Caco-2 (cell line): Measurements from ENCODE around the gene ISOC2. TPM values are rescaled to one million over a fixed set of nuclear protein-coding genes. Genes with fewer than 3 reads are reported as not detected.

Source experiments
- BruUV-seq: library from RNA; stranded (reverse); fragments of 400-500 nt; replicated peaks from 2 replicates; lab custom pipeline; 2021; lab: Mats Ljungman, UMichigan
- CTCF ChIA-PET: fragments of 300-600 bp; sonication (Branson Sonifier 250); formaldehyde crosslinking; loops from one replicate; lab custom pipeline; 2022; ENCODE audit warnings: antibody characterized with exemption; lab: Charles Lee
- POLR2A ChIA-PET: fragments of 300-600 bp; sonication (Branson Sonifier 250); formaldehyde crosslinking; loops from one replicate; lab custom pipeline; 2022; ENCODE audit warnings: antibody characterized with exemption; lab: Charles Lee
- DNase-seq, 2 experiments: peaks; one replicate each; pipeline versions ENCODE4 v3.0.0 to v3.0.0-alpha.2; 2020 to 2022
- H3K27me3 ChIP-seq: replicated peaks from 2 replicates; pipeline ENCODE4 v1.6.0; 2011; ENCODE audit warnings: low read length; ENCODE audit not compliant: control insufficient read depth, insufficient read depth
- H3K36me3 ChIP-seq: 2 replicates; pipeline ENCODE4 v1.5.1; 2011; ENCODE audit warnings: low read length; ENCODE audit not compliant: control insufficient read depth, insufficient read depth
- H3K4me1 ChIP-seq: fragments of 250-450 bp; sonication (Bioruptor Pico); 2 replicates; pipeline ENCODE4 v1.5.1; 2020; ENCODE audit warnings: mild to moderate bottlenecking
- H3K4me3 ChIP-seq: 2 replicates; pipeline ENCODE4 v1.5.1; 2011; ENCODE audit warnings: low read depth, mild to moderate bottlenecking, control low read depth, low read length
- H3K9me3 ChIP-seq: fragments of 250-450 bp; sonication (Bioruptor Pico); 2 replicates; pipeline ENCODE4 v1.5.1; 2020; ENCODE audit warnings: mild to moderate bottlenecking, moderate library complexity
- H3K27ac Mint-ChIP-seq: one replicate; pipeline ENCODE4 v1.8.0; 2022; ENCODE audit warnings: mixed read lengths; ENCODE audit not compliant: unreplicated experiment
- H3K27me3 Mint-ChIP-seq: one replicate; pipeline ENCODE4 v1.8.0; 2022; ENCODE audit warnings: mixed read lengths; ENCODE audit not compliant: insufficient read depth, unreplicated experiment
- H3K36me3 Mint-ChIP-seq: one replicate; pipeline ENCODE4 v1.8.0; 2022; ENCODE audit warnings: mild to moderate bottlenecking, mixed read lengths; ENCODE audit not compliant: insufficient read depth, unreplicated experiment
- H3K4me1 Mint-ChIP-seq: one replicate; pipeline ENCODE4 v1.8.0; 2022; ENCODE audit warnings: low read depth, mixed read lengths; ENCODE audit not compliant: unreplicated experiment
- H3K4me3 Mint-ChIP-seq: one replicate; pipeline ENCODE4 v1.8.0; 2022; ENCODE audit warnings: mild to moderate bottlenecking, moderate library complexity, mixed read lengths; ENCODE audit not compliant: unreplicated experiment
- H3K9me3 Mint-ChIP-seq: one replicate; pipeline ENCODE4 v1.8.0; 2022; ENCODE audit warnings: mixed read lengths; ENCODE audit not compliant: unreplicated experiment
- CTCF ChIP-seq, 2 experiments: fragments of 200-600 bp in 1 of 2; IDR thresholded peaks; 1 replicate in 1 of 2; 2 replicates in 1 of 2; pipeline versions ENCODE4 v1.5.1 to v1.8.0; 2011 to 2022; ENCODE audit warnings: antibody characterized with exemption in 1 of 2, control low read depth in 1 of 2, inconsistent platforms in 1 of 2, low read depth in 1 of 2, low read length in 1 of 2, mild to moderate bottlenecking in 1 of 2, moderate library complexity in 1 of 2; ENCODE audit not compliant: insufficient read depth in 1 of 2, severe bottlenecking in 1 of 2, unreplicated experiment in 1 of 2
- intact Hi-C: fragments of 100-400 bp; cut with micrococcal nuclease; formaldehyde crosslinking; loops from one replicate; pipeline ENCODE4 v1.10.0; 2022; ENCODE audit not compliant: unreplicated experiment
- total RNA-seq: library from RNA; stranded (reverse); gene quantifications from 2 replicates; pipeline ENCODE4 v1.2.3, GENCODE V29; 2022

The ISOC2 gene
- total RNA-seq, 1 experiment from 2014 or later = 40.6 TPM

GRCh38 chr19:55490478-55491432 is 29.3 kb upstream of the ISOC2 start:
- H3K4me1 ChIP-seq = peaks cover 7% of the 10 kb centered on the region; the same call in 1 of the 2 replicates
- CTCF ChIA-PET = interaction anchor here (0.7 to 0.9 kb wide), 2 partner anchors 29 to 136 kb away, joined by 3 to 6 read pairs; partner anchors contain the start of gene ISOC2
- H3K27me3 ChIP-seq = no peaks in the 10 kb centered on the region
- Mint-ChIP-seq H3K4me3 (no peak overlapping the region), H3K4me1 (peaks cover 14% of the 10 kb centered on the region), H3K9me3 (no peaks in the 10 kb centered on the region), H3K27ac (no peak overlapping the region), H3K36me3 (peaks cover 24% of the 10 kb centered on the region), H3K27me3 (no peaks in the 10 kb centered on the region)
- no peaks in the 10 kb centered on the region for H3K36me3 ChIP-seq
- no TSS peak for BruUV-seq
- POLR2A ChIA-PET = interaction anchor here (1.6 kb wide), 1 partner anchor 14 kb away, joined by 11 read pairs; the partner anchor contains the start of gene ZNF628
- no peak for TF ChIP-seq CTCF (IDR thresholded peaks at IDR 0.05; ENCODE audit: insufficient read depth in 1 of 2, low read depth in 1 of 2, low read length in 1 of 2, severe bottlenecking in 1 of 2, unreplicated experiment in 1 of 2)
- no peaks in the 10 kb centered on the region for H3K9me3 ChIP-seq
- intact Hi-C loops = no loop called here
- no peak overlapping the region for H3K4me3 ChIP-seq
- DNase-seq = no peak

- peaks cover 7% of the 10 kb centered on the region; the same call in 1 of the 2 replicates for H3K4me1 ChIP-seq
- H3K27ac Mint-ChIP-seq = no peak overlapping the region
- no peak overlapping the region for H3K4me3 Mint-ChIP-seq
- TF ChIP-seq CTCF (IDR thresholded peaks at IDR 0.05; ENCODE audit: insufficient read depth in 1 of 2, low read depth in 1 of 2, low read length in 1 of 2, severe bottlenecking in 1 of 2, unreplicated experiment in 1 of 2) = no peak
- H3K27me3 ChIP-seq = no peaks in the 10 kb centered on the region
- H3K36me3 Mint-ChIP-seq = peaks cover 32% of the 10 kb centered on the region
- intact Hi-C loops = no loop called here
- POLR2A ChIA-PET = interaction anchor here (1.0 to 1.6 kb wide), 2 partner anchors 13 to 115 kb away, joined by 3 to 11 read pairs; partner anchors contain the start of genes ZNF628 and ZNF865
- BruUV-seq = no TSS peak
- CTCF ChIA-PET = interaction anchor here (0.7 kb wide), 2 partner anchors 136 to 150 kb away, joined by 3 to 6 read pairs; partner anchors contain the start of gene KMT5C
- H3K9me3 Mint-ChIP-seq = no peaks in the 10 kb centered on the region
- H3K27me3 Mint-ChIP-seq = no peaks in the 10 kb centered on the region
- no peaks in the 10 kb centered on the region for H3K9me3 ChIP-seq
- no peak for DNase-seq
- H3K4me1 Mint-ChIP-seq = peaks cover 15% of the 10 kb centered on the region
- no peak overlapping the region for H3K4me3 ChIP-seq
- no peaks in the 10 kb centered on the region for H3K36me3 ChIP-seq
These were observed 28.5 kb upstream of the ISOC2 start for GRCh38 chr19:55489711-55490477.
